Head of caudate nucleus (tissue), 42 donors: ENCODE measurements around the gene HDAC5.

ENCODE experiments used
- DNase-seq, 42 donors: peaks; one replicate each; pipeline versions ENCODE4 v3.0.0 to v3.0.0-alpha.2; 2020 to 2021; ENCODE audit warnings: mixed read lengths in 7 of 42
- intact Hi-C: fragments of 100-400 bp; cut with DNase I; formaldehyde crosslinking; loops from one replicate; pipeline ENCODE4 v1.15.0; 2022

The HDAC5 gene

GRCh38 chr17:44078412-44078811 is 45.0 kb downstream of the HDAC5 start:
- intact Hi-C loops = no loop called here
- DNase-seq = no peak

- DNase-seq = peak in 6 of 42 donors; percentile 21 to 43 (median 32)
- intact Hi-C loops = no loop called here
Observed at GRCh38 chr17:44077595-44077909, 45.9 kb downstream of the HDAC5 start.

GRCh38 chr17:44076716-44077594 is 46.5 kb downstream of the HDAC5 start:
- no peak for DNase-seq
- intact Hi-C loops = no loop called here

- intact Hi-C loops = no loop called here
- no peak for DNase-seq
Observed at GRCh38 chr17:44075598-44076293, 47.7 kb downstream of the HDAC5 start.

GRCh38 chr17:44074911-44075285 is 48.5 kb downstream of the HDAC5 start:
- DNase-seq = no peak
- intact Hi-C loops = loop anchor here (5.0 kb wide), 1 partner anchor 37 kb away; no protein-coding TSS in a partner anchor

GRCh38 chr17:44074231-44074910 is 49.1 kb downstream of the HDAC5 start:
- DNase-seq = no peak
- intact Hi-C loops = loop anchor here (5.0 kb wide), 1 partner anchor 38 kb away; no protein-coding TSS in a partner anchor

GRCh38 chr17:44071772-44072171 is 51.7 kb downstream of the HDAC5 start:
- intact Hi-C loops = loop anchor here (5.0 kb wide), 1 partner anchor 41 kb away; no protein-coding TSS in a partner anchor
- DNase-seq = no peak

GRCh38 chr17:44071198-44071520 is 52.3 kb downstream of the HDAC5 start:
- DNase-seq = no peak
- intact Hi-C loops = loop anchor here (5.0 kb wide), 1 partner anchor 41 kb away; no protein-coding TSS in a partner anchor

- peak; percentile 90 to 98 (median 95) for DNase-seq
- intact Hi-C loops = loop anchor here (5.0 kb wide), 1 partner anchor 42 kb away; no protein-coding TSS in a partner anchor
Observed at GRCh38 chr17:44070455-44071197, 52.8 kb downstream of the HDAC5 start, which contains the start of gene G6PC3. G6PC3 (plus strand) TSS chr17:44070735; CDS start chr17:44070966, 231 bp downstream.

- intact Hi-C loops = loop anchor here (5.0 kb wide), 1 partner anchor 42 kb away; no protein-coding TSS in a partner anchor
Observed at GRCh38 chr17:44069974-44070454, 53.4 kb downstream of the HDAC5 start.

GRCh38 chr17:44067545-44067940 is 55.9 kb downstream of the HDAC5 start:
- intact Hi-C loops = loop anchor here (2.0 kb wide), 1 partner anchor 53 kb away; the partner anchor contains the start of gene TMEM101
- no peak for DNase-seq

More at GRCh38 chr17:44069974-44070454, 53.4 kb downstream of the HDAC5 start:
- peak in 25 of 42 donors; percentile 13 to 61 (median 39) for DNase-seq

GRCh38 chr17:44066204-44066930 is 57.1 kb downstream of the HDAC5 start, which contains the start of gene LSM12:
LSM12 (minus strand) TSS chr17:44066671; CDS start chr17:44066587, 84 bp downstream.
- DNase-seq = peak; percentile 65 to 94 (median 90)
- intact Hi-C loops = loop anchor here (2.0 kb wide), 1 partner anchor 52 kb away; the partner anchor contains the start of gene TMEM101

- no peak for DNase-seq
- intact Hi-C loops = loop anchor here (2.0 kb wide), 1 partner anchor 51 kb away; the partner anchor contains the start of gene TMEM101
Observed at GRCh38 chr17:44065668-44066203, 57.7 kb downstream of the HDAC5 start.

- DNase-seq = no peak
- intact Hi-C loops = no loop called here
Observed at GRCh38 chr17:44063704-44064639, 59.5 kb downstream of the HDAC5 start.

- intact Hi-C loops = no loop called here
- no peak for DNase-seq
Observed at GRCh38 chr17:44062871-44063270, 60.6 kb downstream of the HDAC5 start.

- DNase-seq = no peak
- intact Hi-C loops = no loop called here
Observed at GRCh38 chr17:44061446-44061845, 62.0 kb downstream of the HDAC5 start.
